Omental fat pad (tissue), 4 donors: ENCODE results near the gene KLB. TPM values are rescaled to one million over a fixed set of nuclear protein-coding genes. Genes with fewer than 3 reads are reported as not detected.

ENCODE experiments used
- ATAC-seq: fragments of 150-250 bp; one replicate; pipeline ENCODE4 v1.9.1; 2016; ENCODE audit warnings: mild to moderate bottlenecking, moderate library complexity; ENCODE audit not compliant: low FRiP score
- DNase-seq: peaks from one replicate; pipeline ENCODE4 v3.0.0-alpha.2; 2019; ENCODE audit warnings: low spot score
- CTCF ChIP-seq, 3 donors: fragments of 450-650 bp; IDR thresholded peaks; one replicate each; pipeline ENCODE4 v1.5.1; 2016 to 2017; ENCODE audit warnings: antibody characterized with exemption in 3 of 3, mild to moderate bottlenecking in 3 of 3, moderate library complexity in 2 of 3
- total RNA-seq, 4 donors: library from RNA; depleted of rRNA; stranded (reverse); fragments of >200 nt; gene quantifications; one replicate each; pipeline ENCODE4 v1.1.0, GENCODE V29; 2016

The KLB gene
- total RNA-seq, 4 donors from 2014 or later, result 7.9 to 70.9 (median 12.1) TPM

GRCh38 chr4:39484582-39485272 lies 78.0 kb downstream of the KLB start:
- DNase-seq (no peak), ATAC-seq (no peak)
- TF ChIP-seq CTCF (IDR thresholded peaks at IDR 0.05), result no peak

- TF ChIP-seq CTCF (IDR thresholded peaks at IDR 0.05), result no peak
- no peak for DNase-seq
- no peak for ATAC-seq
These were observed 79.6 kb downstream of the KLB start for GRCh38 chr4:39486221-39486804.

GRCh38 chr4:39490322-39490721 lies 83.6 kb downstream of the KLB start:
- ATAC-seq (no peak), DNase-seq (no peak)
- no peak for TF ChIP-seq CTCF (IDR thresholded peaks at IDR 0.05)

GRCh38 chr4:39494354-39494753 lies 87.6 kb downstream of the KLB start:
- no peak for TF ChIP-seq CTCF (IDR thresholded peaks at IDR 0.05)
- ATAC-seq (no peak), DNase-seq (no peak)

- DNase-seq, result no peak
- ATAC-seq, result no peak
- TF ChIP-seq CTCF (IDR thresholded peaks at IDR 0.05), result no peak
These were observed 88.9 kb downstream of the KLB start for GRCh38 chr4:39495446-39496213.

GRCh38 chr4:39497909-39498726 lies 91.4 kb downstream of the KLB start:
- TF ChIP-seq CTCF (IDR thresholded peaks at IDR 0.05), result no peak
- ATAC-seq (no peak), DNase-seq (no peak)
